22Rv1 (cell line): Measurements from ENCODE around the gene FRMD7.
"Not testable (repeated sequence)": the region's sequence is repeated elsewhere in the genome, so short reads cannot be mapped to it uniquely, and the experiment has no call there.

ENCODE experiments used
- H3K27ac ChIP-seq: fragments of 450-650 bp; 2 replicates; pipeline ENCODE4 v1.5.1; 2017
- ZFX ChIP-seq: fragments of 450-650 bp; IDR thresholded peaks from 2 replicates; pipeline ENCODE4 v1.6.1; 2017; ENCODE audit warnings: antibody characterized with exemption, borderline replicate concordance
- TF ChIP-seq, protein P1 (sequence below): fragments of 450-650 bp; IDR thresholded peaks from 2 replicates; pipeline ENCODE4 v1.5.1; 2017; ENCODE audit warnings: mild to moderate bottlenecking

The FRMD7 gene

DNA sequence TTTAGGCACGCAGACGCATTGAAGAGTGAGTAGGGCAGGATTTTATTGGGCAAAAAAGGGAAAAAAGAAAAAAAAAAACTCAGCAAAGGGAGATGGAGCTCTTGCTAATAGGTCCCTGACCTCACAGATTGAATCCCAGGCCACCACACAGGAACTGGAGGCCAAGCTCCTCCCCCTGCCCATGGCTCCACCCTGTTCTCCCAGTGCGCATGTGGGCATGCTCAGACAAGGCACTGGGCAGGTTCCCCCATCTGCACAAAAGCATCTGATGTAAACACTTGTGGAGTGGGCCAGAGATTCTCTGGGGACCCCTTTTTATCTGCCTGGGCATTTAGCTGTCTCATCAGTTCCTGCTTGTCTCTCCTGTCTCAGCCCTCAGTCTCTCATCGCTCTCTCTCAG is 9.5 kb downstream of the FRMD7 start:
- H3K27ac ChIP-seq: no peak overlapping the region
- TF ChIP-seq, protein P1, sequence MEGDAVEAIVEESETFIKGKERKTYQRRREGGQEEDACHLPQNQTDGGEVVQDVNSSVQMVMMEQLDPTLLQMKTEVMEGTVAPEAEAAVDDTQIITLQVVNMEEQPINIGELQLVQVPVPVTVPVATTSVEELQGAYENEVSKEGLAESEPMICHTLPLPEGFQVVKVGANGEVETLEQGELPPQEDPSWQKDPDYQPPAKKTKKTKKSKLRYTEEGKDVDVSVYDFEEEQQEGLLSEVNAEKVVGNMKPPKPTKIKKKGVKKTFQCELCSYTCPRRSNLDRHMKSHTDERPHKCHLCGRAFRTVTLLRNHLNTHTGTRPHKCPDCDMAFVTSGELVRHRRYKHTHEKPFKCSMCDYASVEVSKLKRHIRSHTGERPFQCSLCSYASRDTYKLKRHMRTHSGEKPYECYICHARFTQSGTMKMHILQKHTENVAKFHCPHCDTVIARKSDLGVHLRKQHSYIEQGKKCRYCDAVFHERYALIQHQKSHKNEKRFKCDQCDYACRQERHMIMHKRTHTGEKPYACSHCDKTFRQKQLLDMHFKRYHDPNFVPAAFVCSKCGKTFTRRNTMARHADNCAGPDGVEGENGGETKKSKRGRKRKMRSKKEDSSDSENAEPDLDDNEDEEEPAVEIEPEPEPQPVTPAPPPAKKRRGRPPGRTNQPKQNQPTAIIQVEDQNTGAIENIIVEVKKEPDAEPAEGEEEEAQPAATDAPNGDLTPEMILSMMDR: no peak
- TF ChIP-seq ZFX: no peak

DNA sequence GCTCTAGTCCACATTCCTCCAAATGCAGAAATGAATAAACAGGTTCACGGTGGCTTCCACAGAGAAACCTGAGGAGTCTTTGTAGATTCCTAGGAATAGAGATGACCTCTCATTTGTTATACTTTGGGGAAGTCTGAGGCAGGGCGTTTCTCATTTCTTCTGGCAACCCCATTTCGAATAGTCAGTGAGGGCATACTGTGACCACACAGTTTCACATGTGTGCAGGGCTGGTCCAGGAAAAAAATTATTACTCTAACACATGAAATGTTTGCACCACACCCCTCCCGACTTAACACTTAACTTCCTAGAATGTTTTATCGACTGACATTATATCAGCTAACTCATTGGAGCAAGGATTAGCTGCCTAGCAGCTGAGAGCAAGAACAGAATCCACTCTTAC is 12.0 kb downstream of the FRMD7 start:
- no peak for TF ChIP-seq ZFX
- TF ChIP-seq, protein P1: no peak
- no peak overlapping the region for H3K27ac ChIP-seq

DNA sequence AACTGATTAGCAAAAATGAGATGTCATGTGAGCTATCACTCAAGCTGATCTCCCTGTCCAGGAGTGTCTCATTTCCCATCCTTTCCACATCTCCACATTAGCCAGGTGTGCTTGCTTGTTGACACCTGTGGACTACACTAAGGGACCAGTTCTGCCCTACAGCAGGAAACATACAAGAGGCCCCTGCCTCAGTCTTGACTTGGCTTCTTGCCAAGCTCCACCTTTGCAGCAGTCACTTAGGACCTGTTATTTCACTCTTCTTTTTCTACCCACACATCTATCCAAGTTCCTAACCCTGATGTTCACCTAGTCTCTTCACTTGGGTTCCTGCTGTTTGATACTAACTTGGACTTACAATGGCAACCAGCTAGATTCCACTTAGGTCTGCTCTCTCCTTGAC is 13.2 kb downstream of the FRMD7 start:
- no peak overlapping the region for H3K27ac ChIP-seq
- no peak for TF ChIP-seq ZFX
- TF ChIP-seq, protein P1: no peak

DNA sequence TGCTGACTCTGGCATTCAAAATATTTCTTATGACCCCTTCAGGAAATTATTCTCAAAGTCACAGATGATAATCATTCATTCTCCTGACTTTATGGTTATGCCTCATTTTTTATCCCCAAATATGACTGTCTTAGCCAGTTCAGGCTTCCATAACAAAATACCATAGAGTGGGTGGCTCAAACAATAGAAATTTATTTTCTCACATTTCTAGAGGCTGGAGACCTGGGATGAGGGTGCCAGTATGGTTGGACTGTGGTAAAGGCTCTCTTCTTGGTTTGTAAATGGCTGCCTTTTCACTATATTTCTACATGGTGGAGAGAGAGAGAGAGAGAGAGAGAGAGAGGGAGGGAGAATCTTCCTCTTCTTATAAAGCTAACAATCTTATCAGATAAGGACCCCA is 20.5 kb downstream of the FRMD7 start:
- TF ChIP-seq, protein P1: no peak
- no peak for TF ChIP-seq ZFX
- no peak overlapping the region for H3K27ac ChIP-seq

DNA sequence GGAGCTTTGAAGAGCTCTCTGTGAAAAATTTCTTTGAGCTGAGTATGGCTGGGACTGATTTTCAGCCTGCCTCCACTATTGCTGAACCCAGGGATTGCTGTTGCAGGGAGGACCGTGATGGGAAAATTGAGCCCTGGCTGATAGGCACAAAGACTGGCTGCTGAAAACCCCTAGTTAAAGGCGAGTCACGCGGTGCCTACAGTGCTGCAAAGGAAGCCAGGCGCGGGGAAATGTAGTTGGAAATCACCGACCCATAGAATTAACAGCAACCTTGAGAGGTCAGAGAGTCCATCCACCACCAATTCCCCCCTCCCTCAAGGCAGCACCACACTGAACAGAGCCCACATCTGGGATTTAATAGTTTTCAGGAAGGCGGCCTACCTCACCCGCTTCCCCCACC is 26.0 kb downstream of the FRMD7 start:
- TF ChIP-seq, protein P1: no peak
- TF ChIP-seq ZFX: no peak
- no peak overlapping the region for H3K27ac ChIP-seq

DNA sequence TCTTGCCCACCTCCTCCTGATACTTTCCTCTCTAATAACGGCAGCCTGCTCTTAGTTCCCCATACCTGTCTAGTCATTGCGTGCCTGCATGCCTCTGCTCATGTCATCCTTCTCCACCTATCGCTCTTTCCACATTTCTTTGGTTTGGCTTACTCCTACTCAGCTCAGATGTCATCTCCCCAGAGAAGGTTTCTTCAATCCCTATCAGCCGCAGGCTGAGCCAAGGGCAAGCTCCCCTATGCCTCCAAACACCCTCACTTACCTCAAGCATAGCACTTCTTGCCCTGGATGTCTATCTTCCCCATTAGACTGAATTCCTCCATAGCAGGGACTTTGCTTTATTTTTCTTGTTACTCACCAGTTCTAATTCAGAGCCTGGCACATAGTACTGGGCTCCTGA is 26.6 kb downstream of the FRMD7 start:
- no peak for TF ChIP-seq ZFX
- TF ChIP-seq, protein P1: no peak
- H3K27ac ChIP-seq: no peak overlapping the region

DNA sequence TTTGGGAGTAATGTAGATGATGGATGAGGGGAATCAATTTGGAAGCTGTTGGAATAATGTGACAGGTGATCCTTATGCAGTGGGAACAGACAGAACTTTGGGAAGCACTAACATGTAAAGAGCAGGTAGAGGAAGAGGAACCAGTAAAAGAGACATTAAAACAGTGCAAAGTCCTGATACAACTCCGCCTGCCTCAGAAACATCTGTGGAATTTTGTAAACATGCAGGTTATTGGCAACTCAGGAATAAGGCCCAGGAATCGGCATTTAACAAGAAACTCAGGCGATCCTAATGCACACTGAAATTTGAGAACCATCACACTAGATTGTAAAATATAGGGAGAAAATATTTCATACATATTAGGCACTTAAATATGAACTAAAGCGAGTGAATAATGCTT is 29.1 kb downstream of the FRMD7 start:
- H3K27ac ChIP-seq: not testable (repeated sequence)

DNA sequence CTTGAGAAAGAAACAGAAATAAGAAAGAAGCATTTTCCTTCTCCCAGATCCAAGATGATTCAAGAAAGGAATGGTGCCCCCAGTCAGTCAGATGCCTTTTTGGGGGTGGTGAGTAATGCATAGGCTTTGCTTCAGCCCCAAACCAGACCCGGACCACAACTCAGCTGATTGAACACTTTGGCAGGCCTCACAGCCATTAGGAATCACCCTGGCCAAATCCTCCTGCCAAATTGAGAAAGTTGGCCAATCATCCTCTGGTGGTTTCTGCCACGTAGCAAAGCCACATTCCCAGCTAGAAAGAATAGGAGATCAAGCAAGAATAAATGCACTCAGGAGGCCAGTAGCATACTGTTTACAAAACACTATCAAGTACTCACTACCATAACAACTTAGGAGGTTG is 33.7 kb downstream of the FRMD7 start:
- TF ChIP-seq, protein P1: no peak
- TF ChIP-seq ZFX: no peak
- H3K27ac ChIP-seq: no peak overlapping the region
